GM23338 (cell line): Measurements from ENCODE around the gene BRCC3. TPM values are rescaled to one million over a fixed set of nuclear protein-coding genes. Genes with fewer than 3 reads are reported as not detected.

Experiments
- ATAC-seq: fragments of 200-7000 bp; cut with Tn5 transposase; 3 replicates; pipeline ENCODE4 v1.9.1; 2020
- DNase-seq: peaks from one replicate; pipeline ENCODE4 v3.0.0-alpha.2; 2015; ENCODE audit warnings: low spot score
- H2AFZ ChIP-seq: fragments of 200-600 bp; sonication (generic); 2 replicates; pipeline ENCODE4 v1.8.0; 2016; ENCODE audit warnings: antibody characterized with exemption, mild to moderate bottlenecking, moderate library complexity
- H3F3A ChIP-seq: fragments of 200-600 bp; sonication (generic); replicated peaks from 2 replicates; pipeline ENCODE4 v1.8.0; 2017; ENCODE audit warnings: antibody characterized with exemption, mixed run types, low read depth
- H3K27ac ChIP-seq: fragments of 200-600 bp; sonication (generic); 2 replicates; pipeline ENCODE4 v1.6.1; 2016; ENCODE audit warnings: low read depth
- H3K27me3 ChIP-seq: fragments of 200-600 bp; sonication (generic); 2 replicates; pipeline ENCODE4 v1.8.0; 2016; ENCODE audit warnings: mild to moderate bottlenecking, mixed run types, moderate library complexity; ENCODE audit not compliant: insufficient read depth
- H3K36me3 ChIP-seq: fragments of 200-600 bp; sonication (generic); 2 replicates; pipeline ENCODE4 v1.8.0; 2016; ENCODE audit warnings: mild to moderate bottlenecking; ENCODE audit not compliant: insufficient read depth
- H3K4me1 ChIP-seq: fragments of 200-600 bp; sonication (generic); 2 replicates; pipeline ENCODE4 v1.8.0; 2016; ENCODE audit warnings: mild to moderate bottlenecking, moderate library complexity; ENCODE audit not compliant: insufficient read depth
- H3K4me2 ChIP-seq: fragments of 200-600 bp; sonication (generic); 2 replicates; pipeline ENCODE4 v1.7.1; 2017; ENCODE audit warnings: mixed run types
- H3K4me3 ChIP-seq: fragments of 200-600 bp; sonication (generic); 2 replicates; pipeline ENCODE4 v1.6.1; 2016; ENCODE audit warnings: mixed run types
- H3K79me2 ChIP-seq: fragments of 200-600 bp; sonication (generic); replicated peaks from 2 replicates; pipeline ENCODE4 v1.8.0; 2017; ENCODE audit warnings: mild to moderate bottlenecking; ENCODE audit not compliant: insufficient read depth
- H3K9me2 ChIP-seq: fragments of 200-600 bp; sonication (generic); 2 replicates; pipeline ENCODE4 v1.8.0; 2017; ENCODE audit not compliant: insufficient read depth
- H4K20me1 ChIP-seq: fragments of 200-600 bp; sonication (generic); replicated peaks from 2 replicates; pipeline ENCODE4 v1.8.0; 2017; ENCODE audit warnings: mild to moderate bottlenecking; ENCODE audit not compliant: insufficient read depth
- H3K27ac Mint-ChIP-seq: 2 replicates; pipeline ENCODE4 v1.8.0; 2020; ENCODE audit warnings: inconsistent platforms, mild to moderate bottlenecking, moderate library complexity, mixed read lengths
- H3K27me3 Mint-ChIP-seq: 3 replicates; pipeline ENCODE4 v1.8.0; 2022; ENCODE audit warnings: low read depth, mild to moderate bottlenecking, moderate library complexity, mixed read lengths, inconsistent platforms; ENCODE audit not compliant: insufficient read depth, poor library complexity
- H3K36me3 Mint-ChIP-seq: 3 replicates; pipeline ENCODE4 v1.8.0; 2021; ENCODE audit warnings: low read depth, mild to moderate bottlenecking, inconsistent platforms, moderate library complexity, mixed read lengths
- H3K4me1 Mint-ChIP-seq: 3 replicates; pipeline ENCODE4 v1.8.0; 2020; ENCODE audit warnings: mild to moderate bottlenecking, inconsistent platforms, mixed read lengths
- H3K4me3 Mint-ChIP-seq: 3 replicates; pipeline ENCODE4 v1.8.0; 2021; ENCODE audit warnings: moderate library complexity, mild to moderate bottlenecking, inconsistent platforms, mixed read lengths
- H3K9me3 Mint-ChIP-seq: 3 replicates; pipeline ENCODE4 v1.8.0; 2020; ENCODE audit warnings: moderate library complexity, mild to moderate bottlenecking, inconsistent platforms, mixed read lengths
- CREB1 ChIP-seq: fragments of 250-450 bp; sonication (Bioruptor Pico); IDR thresholded peaks from 2 replicates; pipeline ENCODE4 v1.5.0; 2020; ENCODE audit warnings: low read depth, mild to moderate bottlenecking, moderate library complexity
- CTCF ChIP-seq, 2 experiments: fragments of 200-600 bp in 1 of 2; sonication (generic) in 1 of 2; conservative IDR thresholded peaks; 2 replicates each; pipeline versions ENCODE4 v1.5.1 to v1.6.1; 2016 to 2017; ENCODE audit warnings: antibody characterized with exemption in 2 of 2, low read depth in 2 of 2, mild to moderate bottlenecking in 2 of 2, moderate library complexity in 1 of 2
- ETS1 ChIP-seq: IDR thresholded peaks from 2 replicates; pipeline ENCODE4 v1.6.1; 2016; ENCODE audit warnings: antibody characterized with exemption
- EZH2 ChIP-seq: fragments of 200-600 bp; sonication (generic); IDR thresholded peaks from one replicate; pipeline ENCODE4 v1.8.0; 2017; ENCODE audit warnings: antibody characterized with exemption, mild to moderate bottlenecking, low read depth; ENCODE audit not compliant: unreplicated experiment
- EZH2phosphoT487 ChIP-seq: fragments of 200-600 bp; sonication (generic); IDR thresholded peaks from one replicate; pipeline ENCODE4 v1.8.1; 2018; ENCODE audit warnings: antibody characterized with exemption; ENCODE audit not compliant: unreplicated experiment
- JUNB ChIP-seq: IDR thresholded peaks from one replicate; pipeline ENCODE4 v1.6.1; 2016; ENCODE audit warnings: antibody characterized with exemption; ENCODE audit not compliant: unreplicated experiment
- NANOG ChIP-seq: IDR thresholded peaks from 2 replicates; pipeline ENCODE4 v1.6.1; 2016; ENCODE audit warnings: antibody characterized with exemption, borderline replicate concordance
- POLR2AphosphoS5 ChIP-seq: IDR thresholded peaks from 2 replicates; pipeline ENCODE4 v1.6.1; 2016; ENCODE audit warnings: antibody characterized with exemption, low read depth
- REST ChIP-seq: IDR thresholded peaks from one replicate; pipeline ENCODE4 v1.6.1; 2018; ENCODE audit warnings: antibody characterized with exemption; ENCODE audit not compliant: unreplicated experiment
- STAT1 ChIP-seq: IDR thresholded peaks from one replicate; pipeline ENCODE4 v1.6.1; 2016; ENCODE audit warnings: antibody characterized with exemption; ENCODE audit not compliant: unreplicated experiment
- ZNF114 ChIP-seq: fragments of 250-450 bp; sonication (Bioruptor Pico); IDR thresholded peaks from 2 replicates; pipeline ENCODE4 v1.5.0; 2020; ENCODE audit warnings: mild to moderate bottlenecking, moderate library complexity
- ZNF331 ChIP-seq: fragments of 250-450 bp; sonication (Bioruptor Pico); IDR thresholded peaks from 2 replicates; pipeline ENCODE4 v1.5.0; 2020; ENCODE audit warnings: low read depth, mild to moderate bottlenecking, moderate library complexity
- ZNF462 ChIP-seq: fragments of 250-450 bp; sonication (Bioruptor Pico); IDR thresholded peaks from 2 replicates; pipeline ENCODE4 v1.5.0; 2020; ENCODE audit warnings: mild to moderate bottlenecking, moderate library complexity
- polyA plus RNA-seq: library from polyadenylated mRNA; unstranded; fragments of >200 nt; fragmentation: Nextera tagmentation; extraction: Ambion mirVana; gene quantifications from 2 replicates; pipeline ENCODE4 v1.2.1, GENCODE V29; 2016
- total RNA-seq: library from RNA; depleted of rRNA; stranded (reverse); fragments of >200 nt; shearing (Covaris generic); gene quantifications from 2 replicates; pipeline ENCODE4 v1.2.3, GENCODE V29; 2014

Gene BRCC3
- total and polyA plus RNA-seq, 2 experiments from 2014 or later: 18.4 to 26.7 TPM

- no peaks in the 10 kb centered on the region for H3K36me3 ChIP-seq
- DNase-seq: no peak
- Mint-ChIP-seq H3K27me3 (peaks cover 5% of the 10 kb centered on the region), H3K36me3 (no peaks in the 10 kb centered on the region), H3K27ac (no peak overlapping the region), H3K9me3 (no peaks in the 10 kb centered on the region; the same call in 2 of the 3 replicates), H3K4me1 (peaks cover 14% of the 10 kb centered on the region; the same call in 2 of the 3 replicates), H3K4me3 (no peak overlapping the region)
- H4K20me1 ChIP-seq: no peaks in the 10 kb centered on the region
- H3F3A ChIP-seq: no peaks in the 10 kb centered on the region
- H3K27me3 ChIP-seq: no peaks in the 10 kb centered on the region
- no peak for ATAC-seq
- H3K4me3 ChIP-seq: no peak overlapping the region
- peaks cover 20% of the 10 kb centered on the region for H3K79me2 ChIP-seq
- TF ChIP-seq POLR2AphosphoS5: no peak
- TF ChIP-seq REST: no peak
- no peak for TF ChIP-seq ZNF331 (CRISPR knock-in tag)
- no peak for TF ChIP-seq ZNF114
- no peak for TF ChIP-seq EZH2phosphoT487
- TF ChIP-seq CREB1 (CRISPR knock-in tag): no peak
- TF ChIP-seq EZH2: no peak
- TF ChIP-seq STAT1: no peak
- no peak for TF ChIP-seq ETS1
- TF ChIP-seq NANOG: no peak
- no peak for TF ChIP-seq JUNB
- no peak for TF ChIP-seq CTCF (conservative IDR thresholded peaks at IDR 0.05; ENCODE audit: low read depth in 2 of 2)
- TF ChIP-seq ZNF462 (CRISPR knock-in tag): no peak
- no peak overlapping the region for H3K4me2 ChIP-seq
- no peak overlapping the region for H2AFZ ChIP-seq
- no peak overlapping the region for H3K27ac ChIP-seq
- 0 out of 2 replicates have a peak, but pooled peaks cover 4% of the 10 kb centered on the region for H3K4me1 ChIP-seq
- H3K9me2 ChIP-seq: no peaks in the 10 kb centered on the region
Observed at GRCh38 chrX:155023907-155024833, 47.1 kb upstream of the BRCC3 start.
